Stimulated activated CD4-positive, alpha-beta T cell treated with anti-CD3 and anti-CD28 coated beads, Interleukin-2, amount 100 ng/mL, for 4 hours (primary cell): ENCODE data around the gene TFAP2A.

Experiments used
- DNase-seq: peaks from one replicate; pipeline ENCODE4 v3.0.0-alpha.2; 2020; ENCODE audit warnings: low read depth

TFAP2A gene

DNA sequence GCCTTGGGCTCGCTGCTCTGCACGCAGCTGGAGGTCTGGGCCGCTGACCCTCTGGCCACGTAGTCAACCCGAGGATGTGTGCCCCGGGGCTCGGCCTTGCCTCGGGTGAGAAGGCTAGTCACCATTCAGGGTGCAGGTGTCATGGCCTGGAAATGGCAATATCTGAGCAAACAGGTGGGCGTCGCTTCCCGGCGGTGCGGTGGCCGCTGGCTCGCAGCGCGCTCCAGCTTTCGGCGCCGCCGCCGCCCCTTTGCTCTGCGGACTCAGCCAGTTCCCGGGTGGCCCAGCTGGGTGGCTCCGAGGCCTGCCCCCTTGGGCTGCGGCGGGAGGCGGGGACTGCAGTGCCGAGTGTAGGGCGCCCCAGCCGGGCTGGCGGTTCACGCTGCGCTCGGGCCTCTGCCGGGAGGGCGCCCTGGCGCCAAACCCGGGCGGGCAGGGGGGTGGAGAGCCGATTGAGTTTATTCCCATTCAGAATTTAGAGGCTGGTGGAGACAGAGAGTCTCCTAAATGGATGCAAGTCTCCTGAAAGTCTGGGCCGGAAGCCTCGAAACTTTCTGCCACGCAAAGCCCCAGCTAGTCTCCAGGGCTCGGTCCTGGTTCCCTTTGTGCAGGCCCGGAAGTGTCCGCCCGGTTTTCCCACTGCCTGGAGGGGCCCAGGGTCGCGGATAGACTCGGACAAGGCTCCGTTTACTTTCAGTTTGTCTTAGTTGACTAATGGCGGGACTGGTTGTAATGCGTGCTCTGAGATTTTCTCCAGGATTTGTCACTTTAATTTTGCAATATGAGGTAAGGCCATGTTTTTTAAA, 11.3 kb upstream of the TFAP2A start:
- DNase-seq = no peak

DNA sequence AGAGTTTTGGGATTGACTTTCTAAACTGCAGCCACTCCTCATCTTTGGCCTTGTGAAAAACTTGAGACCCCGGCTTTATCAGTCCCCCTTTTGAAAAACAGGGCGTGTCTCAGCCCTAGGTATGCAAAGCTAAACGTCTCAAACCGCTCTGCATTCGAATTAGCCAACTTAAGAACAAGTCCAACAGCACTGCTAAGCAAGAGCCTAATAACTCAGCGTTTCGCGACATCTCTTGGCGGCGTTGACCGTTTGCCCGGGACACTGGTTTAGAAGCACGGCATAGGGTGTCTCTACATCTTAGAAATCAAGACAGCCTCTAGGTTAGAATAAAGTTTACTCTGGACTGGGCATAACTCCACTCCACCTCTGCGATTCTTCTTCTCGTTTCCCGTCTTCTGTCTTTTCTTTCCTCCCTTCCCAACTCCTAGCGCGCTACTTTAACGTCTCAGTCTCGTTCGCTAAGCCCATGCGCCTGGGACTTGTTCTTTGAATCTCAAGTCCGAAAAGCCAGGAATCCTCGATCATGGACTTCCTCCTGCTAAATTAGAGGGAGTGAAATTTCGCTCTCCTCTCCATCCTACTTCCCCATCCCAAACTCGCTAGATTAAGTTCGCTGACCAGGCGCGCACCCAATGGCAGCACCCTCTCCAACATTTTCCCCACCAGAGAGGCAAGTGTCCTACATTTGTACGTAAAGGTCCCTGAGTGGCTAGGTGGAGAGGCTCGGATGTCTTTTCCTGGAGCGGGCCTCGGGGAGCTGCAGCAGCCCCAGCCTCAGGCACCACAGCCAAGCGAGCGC, 10.5 kb upstream of the TFAP2A start:
- DNase-seq = no peak

DNA sequence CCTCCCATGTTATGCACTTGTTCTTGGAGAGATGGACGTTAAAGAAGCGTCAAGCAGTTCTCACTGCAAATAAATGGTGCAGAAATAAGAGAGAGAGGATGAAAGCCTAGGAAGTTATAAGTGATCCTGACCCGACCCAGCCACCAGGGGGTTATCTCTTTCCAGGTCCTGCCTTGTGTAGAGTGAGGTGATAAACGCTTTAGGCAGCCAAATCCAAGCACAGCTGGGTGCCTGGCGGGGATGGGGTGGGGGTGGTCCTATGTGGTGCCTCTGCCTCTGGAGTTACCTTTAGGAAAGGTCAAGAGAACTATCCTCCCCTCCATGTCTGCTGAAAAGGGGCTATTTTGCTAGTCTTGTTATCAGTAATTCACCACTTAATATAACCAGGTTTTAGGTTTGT, 9.2 kb upstream of the TFAP2A start:
- no peak for DNase-seq

DNA sequence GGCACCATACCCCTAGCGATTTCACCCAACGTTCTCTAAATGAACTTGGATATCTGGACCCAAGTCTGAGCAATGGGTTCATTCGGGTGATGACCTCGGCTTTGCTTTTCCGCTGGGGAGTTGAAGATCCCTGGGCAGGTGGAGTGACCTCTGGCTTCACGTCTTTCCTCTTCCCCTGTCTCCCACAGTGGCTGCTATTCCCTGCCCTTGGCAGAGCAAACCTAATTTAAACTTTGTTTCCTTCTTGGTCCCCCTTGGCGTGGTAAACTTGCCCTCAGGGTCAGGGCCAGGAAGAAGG, 7.8 kb upstream of the TFAP2A start:
- DNase-seq = no peak

DNA sequence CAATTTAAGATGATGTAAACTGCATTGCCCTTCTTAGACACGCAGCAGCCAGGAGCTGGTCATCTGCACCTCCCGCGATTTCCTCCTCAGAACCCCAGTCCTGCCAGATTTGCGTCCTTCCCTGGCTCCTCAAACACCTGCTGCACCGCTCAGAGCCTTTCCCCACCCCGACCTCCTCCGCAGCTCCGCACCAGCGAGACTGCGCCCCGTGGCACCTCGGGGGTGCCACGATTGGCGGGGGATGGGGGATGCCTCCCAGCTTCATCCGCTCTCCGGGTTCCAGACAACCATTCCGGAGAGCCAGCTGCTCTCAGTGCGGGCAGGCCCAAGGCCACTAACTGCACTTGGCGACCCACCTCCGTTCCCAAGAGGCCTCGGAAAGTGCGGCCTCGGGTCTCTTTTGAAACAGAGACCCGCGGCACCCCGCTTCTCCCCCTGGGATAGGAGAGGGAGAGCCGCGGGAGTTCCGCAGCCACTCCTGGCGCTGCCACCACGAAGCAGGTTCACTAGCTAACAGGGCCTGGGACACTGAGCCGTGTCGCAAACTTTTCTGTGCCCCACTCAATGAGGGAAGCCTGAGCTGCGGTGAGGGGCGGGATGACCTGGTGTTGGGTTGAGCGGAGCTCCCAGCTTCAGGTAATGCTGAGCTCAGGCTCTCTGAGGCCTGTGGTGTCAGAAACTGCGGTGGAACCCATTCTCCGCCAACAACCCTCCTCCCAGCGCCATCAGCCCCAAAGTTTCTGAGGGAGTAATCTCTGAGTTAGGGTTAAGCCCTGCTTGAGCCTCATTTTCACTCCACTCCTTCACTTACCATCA, 7.3 kb upstream of the TFAP2A start:
- no peak for DNase-seq

DNA sequence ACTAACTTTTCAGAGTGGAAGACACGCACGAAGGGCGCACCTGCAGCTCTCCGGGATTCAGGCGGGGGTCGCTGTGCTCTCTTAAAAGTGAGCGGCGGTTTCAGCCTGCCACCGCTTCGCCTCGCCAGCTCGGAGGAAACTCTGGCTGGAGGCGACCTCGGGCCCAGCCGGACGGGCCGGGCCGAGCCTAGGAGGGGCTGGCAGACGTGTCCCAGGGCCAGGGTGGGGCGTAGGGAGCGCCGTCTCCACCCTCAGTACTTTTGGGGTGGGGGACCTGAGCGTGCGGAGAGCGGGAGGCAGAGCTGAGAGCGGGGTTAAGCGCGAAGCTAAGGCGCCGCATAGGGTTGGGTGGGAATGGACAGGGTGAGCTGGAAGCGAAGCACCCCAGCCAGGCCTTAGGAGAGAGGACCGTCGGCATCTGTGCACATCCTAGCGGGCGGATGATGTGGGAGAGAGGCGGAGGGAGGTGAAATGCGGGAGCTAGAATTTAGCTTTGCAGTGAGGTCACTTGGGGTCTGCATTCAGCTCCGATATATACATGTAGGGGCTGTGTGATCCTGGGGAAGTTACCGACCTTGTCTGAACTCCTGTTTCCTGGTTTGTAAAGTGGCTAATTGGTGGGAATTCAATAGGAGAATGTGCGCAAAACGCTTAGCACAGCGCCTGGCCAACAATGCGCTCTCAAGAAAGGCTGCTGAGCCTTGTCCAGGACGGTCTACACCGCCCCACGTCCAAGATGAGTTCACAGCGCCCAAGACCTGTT, 6.5 kb upstream of the TFAP2A start:
- DNase-seq = no peak

DNA sequence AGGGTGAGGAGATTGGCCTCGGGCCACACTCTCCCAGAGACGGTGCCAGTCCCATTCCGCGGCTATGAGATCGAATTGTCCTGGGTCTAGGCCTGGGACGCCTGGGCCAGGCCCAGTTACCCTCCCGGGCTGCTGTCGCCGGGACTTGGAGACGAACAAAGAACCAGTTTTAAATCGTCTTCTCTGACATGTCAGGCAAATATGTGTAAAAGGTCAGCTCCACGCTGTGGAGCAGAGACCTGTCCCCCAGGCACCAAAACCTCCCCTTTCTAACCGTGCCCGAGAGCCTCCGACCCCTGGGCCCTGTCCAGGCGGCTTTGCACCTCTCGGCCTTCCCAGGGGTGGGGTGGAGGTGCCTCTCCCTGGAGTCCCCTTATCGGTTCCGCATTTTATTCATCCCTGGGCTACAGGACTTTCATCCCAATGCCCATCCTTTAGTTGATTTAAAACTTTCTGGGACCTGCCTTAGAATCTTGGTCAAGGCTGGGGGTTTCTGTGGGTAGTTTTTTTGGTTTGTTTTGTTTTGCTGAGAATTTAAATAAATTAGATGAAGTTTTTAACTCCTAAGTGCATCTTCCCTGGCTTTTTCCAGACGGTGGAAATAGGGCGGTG, 5.8 kb upstream of the TFAP2A start:
- no peak for DNase-seq

DNA sequence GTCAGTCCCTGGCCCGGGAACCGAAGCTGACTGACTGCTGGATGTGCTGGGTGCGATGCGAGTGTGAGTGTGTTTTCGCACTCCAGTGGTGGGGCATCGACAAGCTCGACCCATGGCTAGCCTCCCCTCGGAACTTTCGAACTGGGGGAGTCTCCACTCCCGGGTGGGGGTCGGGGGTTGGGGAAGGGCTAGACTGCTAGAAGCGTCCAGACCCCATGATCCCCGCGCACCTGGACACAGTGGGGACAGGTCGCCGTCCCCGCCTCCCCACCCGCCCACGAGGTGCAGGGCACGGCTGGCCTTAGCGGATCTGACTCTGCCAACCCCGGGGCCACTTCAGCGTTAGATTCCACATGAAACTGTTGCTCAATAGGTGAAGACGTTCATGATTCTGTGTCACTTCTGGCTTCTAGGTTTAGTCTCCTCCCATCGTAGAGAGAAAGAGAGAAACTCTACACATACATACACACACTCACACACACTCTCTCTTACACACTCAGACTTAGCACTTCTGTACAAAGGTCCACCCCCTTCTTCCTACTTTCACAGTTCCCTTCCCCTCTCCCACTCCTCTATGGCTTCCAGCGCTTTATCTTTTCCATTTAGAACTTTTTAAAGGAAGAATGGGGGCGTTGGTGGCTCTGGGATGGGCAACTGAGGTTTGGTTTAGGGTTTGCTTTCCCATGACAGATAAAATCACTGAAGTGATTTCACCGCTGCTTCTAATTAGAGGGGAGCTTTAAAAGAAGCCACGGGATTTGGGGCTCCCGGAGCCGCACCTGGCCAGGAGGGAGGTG, 5.1 kb upstream of the TFAP2A start:
- no peak for DNase-seq

DNA sequence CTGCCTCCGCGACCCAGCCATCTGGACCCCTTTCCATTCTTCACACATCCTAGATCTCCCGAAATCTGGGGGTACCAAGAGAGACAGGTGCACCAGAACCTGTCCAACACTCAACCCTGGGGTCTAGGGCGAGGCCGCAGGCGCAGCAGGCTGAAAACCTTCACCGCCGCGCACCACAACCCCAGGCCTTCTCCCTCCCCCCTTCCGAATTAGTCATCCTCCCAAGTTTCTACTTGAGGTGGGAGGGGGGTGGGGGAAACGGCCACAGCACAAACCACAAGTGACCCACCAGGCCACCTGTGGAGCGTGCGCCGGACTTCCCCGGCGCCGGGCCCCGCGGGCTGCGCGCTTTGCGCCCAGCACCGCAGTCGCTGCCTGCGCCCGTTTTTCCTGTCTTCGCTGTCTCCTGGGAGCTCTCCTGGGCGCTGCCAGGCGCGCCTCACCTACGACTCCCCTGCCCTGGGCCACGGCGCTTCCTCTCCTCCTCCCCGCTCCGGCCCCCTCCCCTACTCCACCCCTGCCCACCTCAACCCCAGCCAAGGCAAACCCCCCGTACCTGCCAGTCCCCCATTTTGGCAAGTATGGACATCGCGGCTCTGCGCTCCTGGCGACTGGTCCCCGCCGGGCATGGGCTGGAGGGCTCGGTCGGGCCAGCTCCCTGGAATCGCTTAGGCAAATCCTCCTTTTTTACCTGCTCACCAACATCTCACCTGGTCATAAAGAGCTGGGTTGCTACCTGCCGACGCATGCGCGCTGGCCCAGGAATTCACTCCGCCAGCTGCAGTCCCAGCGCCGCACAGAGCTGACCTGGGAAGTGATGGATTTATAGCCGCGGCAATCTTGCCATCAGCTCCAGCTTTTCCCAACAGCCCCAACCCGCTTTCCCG, 4.2 kb upstream of the TFAP2A start:
- no peak for DNase-seq

DNA sequence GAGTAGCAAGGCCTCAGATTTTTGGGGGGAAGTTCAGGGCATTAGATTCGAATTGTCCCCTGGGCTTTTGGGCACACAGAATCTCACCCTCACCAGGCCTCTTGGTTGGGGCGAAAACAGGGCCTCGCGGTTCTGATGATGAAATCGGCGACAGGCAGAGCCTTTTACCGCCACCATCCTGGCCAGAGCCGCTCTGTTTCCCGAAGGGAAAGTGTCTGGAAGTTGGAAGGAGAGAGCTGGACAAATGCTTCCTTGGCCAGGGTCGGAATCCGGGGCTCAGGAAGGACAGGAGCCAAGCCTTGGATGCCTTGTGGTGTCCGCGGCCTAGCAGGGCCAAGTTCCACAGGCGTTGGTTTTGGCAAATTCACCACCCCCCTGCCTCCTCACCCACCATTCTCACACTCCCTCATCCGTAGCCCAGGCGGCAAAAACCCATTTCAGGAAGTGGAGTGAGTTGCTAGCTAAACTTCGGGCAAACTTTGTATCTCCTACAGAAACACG, 3.5 kb upstream of the TFAP2A start:
- DNase-seq = no peak

DNA sequence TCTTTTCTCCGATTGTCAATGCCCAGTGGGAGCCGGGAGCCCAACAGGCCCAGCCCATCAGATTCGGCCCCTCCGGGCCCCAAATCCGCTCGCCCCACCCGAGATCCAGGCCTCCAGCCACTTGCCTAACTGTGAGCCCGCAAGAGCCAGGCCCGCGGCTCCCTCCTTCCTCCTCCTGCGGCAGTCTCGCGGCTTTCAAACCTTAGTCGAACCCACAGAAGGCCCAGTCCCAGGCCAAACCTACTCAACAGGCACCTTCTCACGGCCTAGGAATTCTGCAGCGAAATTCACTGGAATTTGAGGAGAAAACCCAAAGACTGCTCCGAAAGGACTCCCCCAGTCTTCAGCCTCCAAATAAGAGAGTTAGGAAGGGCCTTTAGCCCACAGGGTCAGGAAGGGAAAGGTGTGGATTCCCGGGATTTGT, 2.8 kb upstream of the TFAP2A start:
- no peak for DNase-seq

DNA sequence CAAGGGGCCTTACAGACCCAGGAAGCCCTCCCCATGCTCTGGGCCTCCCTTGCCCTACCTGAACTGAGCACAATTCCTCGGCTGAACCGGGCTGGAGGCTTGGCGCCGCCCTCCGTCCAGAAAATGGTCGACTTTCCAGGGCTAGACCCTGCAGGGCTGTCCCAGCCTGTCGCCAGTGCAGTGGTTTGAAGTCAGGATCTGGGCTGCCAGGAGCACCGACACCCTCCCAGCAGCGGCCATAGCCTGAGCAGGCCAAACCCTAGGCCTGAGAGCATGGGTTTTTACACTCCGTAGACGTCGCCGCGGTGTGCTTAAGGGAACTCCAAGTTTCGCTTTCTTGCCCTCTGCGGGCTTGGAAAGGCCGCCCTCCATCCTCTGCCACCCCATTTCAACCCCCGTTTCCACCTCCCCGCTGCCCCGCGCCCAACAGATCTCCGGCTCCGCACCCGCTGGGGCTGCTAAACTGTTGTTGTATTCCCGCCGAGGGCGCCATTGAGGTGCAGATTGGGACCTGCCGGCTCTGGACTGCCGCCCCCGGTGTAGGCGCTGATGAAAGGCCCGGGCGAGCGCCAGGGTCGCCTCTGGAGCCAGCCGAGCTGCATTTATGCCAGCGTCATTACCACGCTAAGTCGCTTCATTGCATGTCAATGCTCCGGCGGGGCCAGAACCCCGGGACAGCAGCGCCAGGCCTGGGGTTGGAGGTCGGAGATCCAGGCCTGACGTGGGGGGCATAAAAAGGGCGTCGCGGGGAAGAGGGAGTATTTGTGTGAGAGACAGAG, 2.2 kb upstream of the TFAP2A start:
- no peak for DNase-seq

DNA sequence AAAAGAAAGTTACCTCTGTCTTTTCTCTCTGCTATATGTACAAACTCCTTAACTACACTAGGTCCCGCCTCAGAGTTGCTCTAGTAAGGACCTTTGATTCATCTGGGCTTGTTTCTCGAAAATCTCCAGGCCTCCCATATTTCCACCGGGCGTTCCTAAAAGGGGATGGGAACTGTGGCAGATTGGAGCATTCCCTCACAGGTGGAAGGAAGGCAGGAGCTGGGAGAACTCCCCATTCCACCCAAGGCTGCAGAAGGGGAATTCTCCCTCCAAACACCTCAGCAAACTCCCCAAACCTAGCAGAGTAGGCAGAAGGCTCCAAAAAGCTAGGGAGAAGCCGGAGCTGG, 1.6 kb upstream of the TFAP2A start:
- DNase-seq = no peak

DNA sequence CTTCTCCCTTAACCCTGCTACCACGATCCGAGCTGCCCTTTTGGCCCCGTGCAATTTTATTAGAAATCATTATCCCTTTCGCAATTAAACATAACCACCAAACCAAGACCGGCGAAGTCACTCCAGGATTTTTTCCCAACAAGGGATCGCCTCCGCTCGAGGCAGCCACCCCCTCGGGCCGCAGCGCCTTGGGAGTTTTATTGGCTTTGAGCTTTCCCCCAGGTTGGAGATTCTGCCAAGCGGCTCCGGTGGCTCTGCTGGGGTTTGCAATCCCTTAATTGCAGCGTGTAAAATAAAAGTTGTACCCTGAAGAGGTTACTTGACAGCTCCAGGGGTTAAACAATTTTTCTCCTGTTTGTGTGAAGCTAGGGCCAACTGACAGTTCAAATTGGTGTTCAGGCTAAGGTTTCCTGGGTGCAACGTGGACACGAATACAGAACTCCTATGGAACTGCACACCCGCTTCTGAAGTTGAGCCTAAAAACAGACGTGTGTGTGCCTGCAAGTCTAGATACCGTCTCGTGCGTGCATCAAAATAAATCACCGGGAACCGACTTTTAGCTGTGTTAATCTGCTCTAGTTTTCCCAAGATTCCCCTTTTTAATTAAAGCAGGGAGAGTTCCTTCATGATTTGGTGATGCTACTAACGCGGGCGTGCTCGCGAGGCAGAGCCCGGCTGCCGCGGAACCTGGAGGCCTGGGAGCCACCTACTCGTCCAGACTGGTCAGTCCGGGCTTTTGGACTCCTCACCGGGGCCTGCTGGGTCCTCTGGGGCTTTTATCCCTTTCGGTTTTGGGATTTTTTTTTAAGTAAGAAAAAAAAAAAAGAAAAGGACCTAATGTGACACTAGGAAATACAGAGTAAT, 975 bp upstream of the TFAP2A start:
- no peak for DNase-seq

DNA sequence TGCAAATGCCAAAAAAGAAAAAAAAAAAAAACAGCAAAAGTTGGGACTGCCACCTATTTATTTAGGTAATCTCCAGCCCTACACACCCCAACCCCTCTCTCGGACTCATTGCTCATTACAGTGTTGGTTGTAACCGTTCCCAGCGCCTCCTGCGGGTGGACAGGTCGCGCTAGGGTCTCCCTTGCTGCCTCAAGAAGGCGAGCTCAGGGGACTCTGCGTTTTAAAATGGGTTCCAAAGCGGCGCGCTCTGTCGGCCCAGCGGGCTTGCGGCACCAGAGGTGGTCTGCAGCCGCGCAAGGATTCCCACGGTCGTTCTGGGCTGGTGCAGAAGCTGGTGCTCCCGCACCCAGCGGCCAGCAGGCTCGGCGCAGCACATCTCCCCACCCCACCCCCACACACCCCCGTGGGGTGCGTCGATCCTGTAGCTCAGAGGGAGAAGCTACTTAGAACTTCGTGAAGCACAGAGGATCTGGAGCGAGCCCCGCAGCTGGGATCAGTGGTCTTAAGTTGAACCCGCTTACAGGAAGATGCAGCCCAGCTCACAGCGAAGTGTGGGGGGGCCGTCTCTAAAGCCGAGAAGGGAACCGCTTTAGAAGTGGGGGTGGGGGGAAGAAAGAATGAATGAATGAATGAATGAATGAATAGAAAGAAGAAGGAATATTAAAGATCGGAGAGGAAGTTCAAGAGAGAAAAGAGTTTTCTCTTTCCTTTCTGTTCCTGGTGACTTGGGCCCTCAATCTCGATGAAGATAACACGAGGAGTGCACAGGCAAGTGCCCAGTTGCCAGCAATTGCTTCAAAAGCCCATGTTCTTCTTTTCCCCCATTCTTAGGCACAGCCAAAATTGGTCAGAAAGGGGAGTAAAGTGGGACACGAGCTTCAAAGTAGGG, 780 bp downstream of the TFAP2A start:
- DNase-seq = no peak

DNA sequence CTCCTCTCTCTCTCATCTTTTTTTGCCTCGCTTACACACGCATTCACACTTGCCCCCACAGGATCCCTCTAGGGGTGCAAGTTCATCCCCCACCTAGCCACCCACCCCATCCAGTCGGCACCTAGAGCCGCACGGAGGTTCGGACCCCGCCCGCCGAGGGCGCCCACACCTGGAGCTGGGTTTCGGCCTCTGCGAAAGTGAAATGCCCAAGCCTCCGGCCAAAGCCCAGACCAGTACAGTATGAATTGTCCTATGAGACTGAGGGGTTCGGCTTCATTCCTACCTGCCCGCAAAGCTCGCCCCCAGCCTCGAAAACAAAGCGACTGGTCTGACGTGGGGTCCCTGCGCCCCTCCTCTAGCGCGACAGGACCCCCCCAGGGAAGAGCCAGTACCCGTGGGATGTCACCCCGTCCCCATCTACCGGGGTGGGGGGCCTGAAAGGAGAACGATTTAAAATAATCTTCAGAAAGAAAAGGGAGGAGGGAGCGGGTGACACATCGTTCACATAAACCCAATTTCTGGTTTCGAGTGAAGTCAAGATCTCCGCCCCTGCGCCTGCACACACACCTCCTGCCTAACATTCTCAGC, 1.5 kb downstream of the TFAP2A start:
- no peak for DNase-seq
